OCI-LY7 (cell line): ENCODE data around the gene FLNB. TPM values are rescaled to one million over a fixed set of nuclear protein-coding genes. Genes with fewer than 3 reads are reported as not detected.

Experiments used
- BruUV-seq: library from RNA; stranded (reverse); fragments of 400-500 nt; replicated peaks from 2 replicates; lab custom pipeline; 2021; lab: Mats Ljungman, UMichigan
- CTCF ChIA-PET: fragments of 300-600 bp; sonication (Branson Sonifier 250); formaldehyde crosslinking; loops from one replicate; lab custom pipeline; 2022; ENCODE audit warnings: antibody characterized with exemption; ENCODE audit not compliant: unreplicated experiment; lab: Charles Lee
- POLR2A ChIA-PET: fragments of 300-600 bp; sonication (Branson Sonifier 250); formaldehyde crosslinking; loops from one replicate; lab custom pipeline; 2022; ENCODE audit warnings: antibody characterized with exemption; lab: Charles Lee
- DNase-seq: peaks from one replicate; pipeline ENCODE4 v3.0.0-alpha.2; 2015; ENCODE audit warnings: low spot score
- H2AFZ ChIP-seq: fragments of 200-600 bp; sonication (generic), shearing (Covaris generic); 2 replicates; pipeline ENCODE4 v1.6.1; 2014; ENCODE audit warnings: mild to moderate bottlenecking, antibody characterized with exemption, low read length, moderate library complexity
- H3K27ac ChIP-seq: fragments of 200-600 bp; sonication (generic); 2 replicates; pipeline ENCODE4 v1.5.1; 2014; ENCODE audit warnings: mixed run types, low read depth, mild to moderate bottlenecking, moderate library complexity, low read length, inconsistent platforms; ENCODE audit not compliant: poor library complexity, severe bottlenecking
- H3K36me3 ChIP-seq: fragments of 200-600 bp; sonication (generic); 2 replicates; pipeline ENCODE4 v1.6.1; 2014; ENCODE audit warnings: mild to moderate bottlenecking, antibody characterized with exemption, low read length, moderate library complexity, mixed read lengths; ENCODE audit not compliant: insufficient read depth
- H3K4me1 ChIP-seq: fragments of 200-600 bp; sonication (generic); 2 replicates; pipeline ENCODE4 v1.5.1; 2014; ENCODE audit warnings: mild to moderate bottlenecking, low read length; ENCODE audit not compliant: insufficient read depth, poor library complexity, severe bottlenecking
- H3K4me2 ChIP-seq: fragments of 200-600 bp; sonication (generic); 2 replicates; pipeline ENCODE4 v1.6.1; 2014; ENCODE audit warnings: mild to moderate bottlenecking, low read length
- H3K4me3 ChIP-seq: fragments of 200-600 bp; sonication (generic); 2 replicates; pipeline ENCODE4 v1.5.1; 2014; ENCODE audit warnings: mild to moderate bottlenecking, low read depth, low read length; ENCODE audit not compliant: poor library complexity, severe bottlenecking
- H3K79me2 ChIP-seq: fragments of 200-600 bp; sonication (generic); 2 replicates; pipeline ENCODE4 v1.6.1; 2016; ENCODE audit warnings: low read depth, mild to moderate bottlenecking, low read length, moderate library complexity, mixed read lengths; ENCODE audit not compliant: insufficient read depth
- H3K9me2 ChIP-seq: fragments of 200-600 bp; sonication (generic); 2 replicates; pipeline ENCODE4 v1.6.1; 2016; ENCODE audit warnings: mild to moderate bottlenecking, low read length, mixed read lengths; ENCODE audit not compliant: insufficient read depth
- H3K9me3 ChIP-seq: fragments of 200-600 bp; sonication (generic); 2 replicates; pipeline ENCODE4 v1.6.1; 2014; ENCODE audit warnings: mild to moderate bottlenecking, mixed run types, low read length, mixed read lengths
- H4K20me1 ChIP-seq: fragments of 200-600 bp; sonication (generic); 2 replicates; pipeline ENCODE4 v1.6.1; 2014; ENCODE audit warnings: mild to moderate bottlenecking, antibody characterized with exemption, low read length, moderate library complexity, mixed read lengths; ENCODE audit not compliant: insufficient read depth
- CTCF ChIP-seq: fragments of 200-600 bp; sonication (generic); conservative IDR thresholded peaks from 2 replicates; pipeline ENCODE4 v1.5.1; 2014; ENCODE audit warnings: mild to moderate bottlenecking, antibody characterized with exemption, low read length, moderate library complexity, mixed read lengths
- EZH2phosphoT487 ChIP-seq: fragments of 200-600 bp; sonication (generic); IDR thresholded peaks from 2 replicates; pipeline ENCODE4 v1.6.1; 2018; ENCODE audit warnings: low read depth, borderline replicate concordance, mild to moderate bottlenecking, mixed run types, antibody characterized with exemption, low read length, moderate library complexity, mixed read lengths
- intact Hi-C: fragments of 100-400 bp; cut with micrococcal nuclease; formaldehyde crosslinking; loops from one replicate; pipeline ENCODE4 v1.10.0; 2022; ENCODE audit not compliant: unreplicated experiment
- total RNA-seq, 2 experiments: library from RNA; depleted of rRNA in 1 of 2; stranded (reverse); fragments of >200 nt in 1 of 2; shearing (Covaris generic) in 1 of 2; gene quantifications; 2 replicates each; pipeline ENCODE4 v1.2.3, GENCODE V29; 2014 to 2022

The FLNB gene
- total RNA-seq, 2 experiments from 2014 or later, result 29.9 to 39.1 TPM

DNA sequence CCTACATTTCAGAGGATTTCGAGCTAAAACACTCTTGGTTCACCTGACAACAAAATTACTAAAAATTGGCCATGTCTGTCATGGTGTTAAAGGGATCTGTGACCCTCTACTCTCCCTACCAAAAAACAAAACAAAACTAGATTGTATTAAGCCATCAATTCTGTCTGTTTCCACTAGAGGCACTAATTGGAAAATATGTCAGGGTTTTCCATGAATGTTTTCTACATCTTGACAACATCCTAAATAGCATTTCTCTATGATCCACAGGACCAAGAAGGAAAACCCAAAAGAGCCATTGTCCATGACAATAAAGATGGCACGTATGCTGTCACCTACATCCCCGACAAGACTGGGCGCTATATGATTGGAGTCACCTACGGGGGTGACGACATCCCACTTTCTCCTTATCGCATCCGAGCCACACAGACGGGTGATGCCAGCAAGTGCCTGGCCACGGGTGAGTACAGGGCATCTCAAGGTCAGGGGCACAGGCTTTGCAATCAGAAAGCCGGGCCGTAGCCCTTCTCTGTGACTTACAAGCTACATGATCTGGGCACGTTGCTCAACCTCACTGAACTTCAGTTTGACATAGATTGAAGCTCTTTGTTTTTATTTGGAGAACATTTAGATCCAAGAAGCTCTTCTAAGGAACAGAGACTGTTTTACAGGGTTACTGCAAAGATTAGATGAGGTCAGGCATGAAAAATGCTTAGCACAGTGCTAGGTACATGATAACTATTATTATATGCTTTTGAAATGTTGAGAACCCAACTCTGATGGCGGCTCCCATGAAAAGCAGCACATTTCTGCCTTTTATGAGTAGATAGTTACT is 127.7 kb downstream of the FLNB start:
- no peak overlapping the region for H3K4me2 ChIP-seq
- no peak for DNase-seq
- no peaks in the 10 kb centered on the region for H3K9me3 ChIP-seq
- ChIA-PET CTCF (no interaction called here), POLR2A (interaction anchor here (0.5 kb wide), 1 partner anchor 339 kb away, joined by 3 read pairs; no protein-coding TSS in a partner anchor)
- no TSS peak for BruUV-seq
- no peaks in the 10 kb centered on the region for H3K9me2 ChIP-seq
- H3K4me1 ChIP-seq, result no peaks in the 10 kb centered on the region
- H4K20me1 ChIP-seq, result no peaks in the 10 kb centered on the region
- no peaks in the 10 kb centered on the region for H3K79me2 ChIP-seq
- H3K36me3 ChIP-seq, result peaks cover 55% of the 10 kb centered on the region
- H3K4me3 ChIP-seq, result no peak overlapping the region
- H2AFZ ChIP-seq, result no peak overlapping the region
- intact Hi-C loops, result no loop called here
- H3K27ac ChIP-seq, result no peak overlapping the region
- peak; percentile 65; the same call in 1 of the 2 replicates for TF ChIP-seq CTCF
- no peak for TF ChIP-seq EZH2phosphoT487

DNA sequence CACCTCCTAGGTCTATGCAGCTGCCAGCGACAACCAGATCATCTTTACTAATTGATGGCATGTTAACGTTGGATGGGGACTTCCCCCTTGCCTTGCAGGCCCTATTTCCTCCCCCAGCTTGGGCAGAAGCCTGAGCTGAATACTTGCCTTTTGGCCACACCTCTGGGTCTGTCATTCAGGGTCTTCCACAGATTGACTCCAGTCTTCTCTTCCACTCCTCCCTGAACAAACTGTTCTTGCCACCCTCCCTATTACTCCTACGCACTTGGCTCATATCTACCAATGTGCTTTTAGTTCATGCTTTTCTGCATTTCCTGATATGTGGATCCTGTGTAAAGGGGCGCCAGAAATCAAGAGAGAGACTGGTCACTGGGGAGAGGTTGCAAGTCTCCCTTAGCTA is 129.1 kb downstream of the FLNB start:
- Histone ChIP-seq H2AFZ (no peak overlapping the region), H3K9me2 (no peaks in the 10 kb centered on the region), H3K79me2 (no peaks in the 10 kb centered on the region), H3K9me3 (no peaks in the 10 kb centered on the region), H3K36me3 (peaks cover 55% of the 10 kb centered on the region), H3K4me1 (no peaks in the 10 kb centered on the region), H3K4me2 (no peak overlapping the region), H4K20me1 (no peaks in the 10 kb centered on the region), H3K27ac (no peak overlapping the region), H3K4me3 (no peak overlapping the region)
- POLR2A ChIA-PET, result no interaction called here
- no peak for DNase-seq
- intact Hi-C loops, result no loop called here
- no TSS peak for BruUV-seq
- CTCF ChIA-PET, result interaction anchor here (0.6 kb wide), 1 partner anchor 30 kb away, joined by 7 read pairs; no protein-coding TSS in a partner anchor
- TF ChIP-seq CTCF (no peak), EZH2phosphoT487 (no peak)
